Lung (tissue), 12 donors: Measurements from ENCODE around the gene C4orf17. TPM values are rescaled to one million over a fixed set of nuclear protein-coding genes. Genes with fewer than 3 reads are reported as not detected.
"Not testable (repeated sequence)": the region's sequence is repeated elsewhere in the genome, so short reads cannot be mapped to it uniquely, and the experiment has no call there.

Source experiments
- ATAC-seq: fragments of 200-7000 bp; cut with Tn5 transposase; one replicate; pipeline ENCODE4 v1.9.1; 2020; ENCODE audit warnings: moderate number of reproducible peaks; ENCODE audit not compliant: insufficient read depth, low FRiP score
- DNase-seq, 3 donors: peaks; one replicate each; pipeline ENCODE4 v3.0.0-alpha.2; 2013 to 2017
- H3K27ac ChIP-seq, 2 donors: one replicate each; pipeline ENCODE4 v1.5.1; 2013; ENCODE audit warnings: mild to moderate bottlenecking in 2 of 2, moderate library complexity in 2 of 2, control low read depth in 1 of 2, inconsistent platforms in 1 of 2, low read depth in 1 of 2, low read length in 1 of 2
- H3K27me3 ChIP-seq, 3 donors: one replicate each; pipeline ENCODE4 v1.5.1; 2013; ENCODE audit warnings: low read length in 2 of 3; ENCODE audit not compliant: control insufficient read depth in 3 of 3, insufficient read depth in 3 of 3
- H3K36me3 ChIP-seq, 4 donors: one replicate each; pipeline ENCODE4 v1.5.1; 2013; ENCODE audit warnings: low read length in 4 of 4, mild to moderate bottlenecking in 1 of 4, moderate library complexity in 1 of 4; ENCODE audit not compliant: control insufficient read depth in 4 of 4, insufficient read depth in 4 of 4
- H3K4me1 ChIP-seq, 5 donors: one replicate each; pipeline ENCODE4 v1.5.1; 2013; ENCODE audit warnings: low read length in 5 of 5, mild to moderate bottlenecking in 2 of 5, moderate library complexity in 1 of 5; ENCODE audit not compliant: control insufficient read depth in 5 of 5, insufficient read depth in 5 of 5
- H3K4me3 ChIP-seq: one replicate; pipeline ENCODE4 v1.5.1; 2013; ENCODE audit warnings: mild to moderate bottlenecking, control low read depth, moderate library complexity
- H3K9ac ChIP-seq, 2 donors: one replicate each; pipeline ENCODE4 v1.5.1; 2013; ENCODE audit warnings: low read length in 2 of 2, control low read depth in 1 of 2; ENCODE audit not compliant: insufficient read depth in 1 of 2
- H3K9me3 ChIP-seq, 4 donors: one replicate each; pipeline ENCODE4 v1.5.1; 2013; ENCODE audit warnings: low read length in 3 of 4, mild to moderate bottlenecking in 1 of 4, moderate library complexity in 1 of 4; ENCODE audit not compliant: control insufficient read depth in 4 of 4, insufficient read depth in 3 of 4
- WGBS, 2 donors: extraction: QIAGEN DNeasy Blood & Tissue Kit; methylation state at CpG; one replicate each; pipeline ENCODE4 v1.1.7; 2013; 5-methylcytosine and 5-hydroxymethylcytosine counted together
- polyA plus RNA-seq, 2 donors: library from polyadenylated mRNA; stranded (reverse); fragments of 200-250 nt; gene quantifications; one replicate each; pipeline ENCODE4 v1.2.1, GENCODE V29; 2013
- total RNA-seq, 2 donors: library from RNA; depleted of rRNA in 1 of 2; stranded (reverse); fragments of >200 nt in 1 of 2; gene quantifications; one replicate each; pipeline ENCODE4 v1.2.1, GENCODE V29; 2014 to 2021
- TF ChIP-seq, protein P1 (sequence below): IDR thresholded peaks from 2 replicates; pipeline ENCODE4 v1.5.1; 2012; ENCODE audit warnings: mild to moderate bottlenecking; ENCODE audit errors: control extremely low read depth, extremely low read depth
- donor health status: control.
- donor health status: control.
- donor health status: Bipolar disorder and iron deficiency.
- donor health status: healthy.
- donor health status: DM: yes; HTN: yes; CAD: no.

Gene C4orf17
- total and polyA plus RNA-seq, 4 donors: not detected

DNA sequence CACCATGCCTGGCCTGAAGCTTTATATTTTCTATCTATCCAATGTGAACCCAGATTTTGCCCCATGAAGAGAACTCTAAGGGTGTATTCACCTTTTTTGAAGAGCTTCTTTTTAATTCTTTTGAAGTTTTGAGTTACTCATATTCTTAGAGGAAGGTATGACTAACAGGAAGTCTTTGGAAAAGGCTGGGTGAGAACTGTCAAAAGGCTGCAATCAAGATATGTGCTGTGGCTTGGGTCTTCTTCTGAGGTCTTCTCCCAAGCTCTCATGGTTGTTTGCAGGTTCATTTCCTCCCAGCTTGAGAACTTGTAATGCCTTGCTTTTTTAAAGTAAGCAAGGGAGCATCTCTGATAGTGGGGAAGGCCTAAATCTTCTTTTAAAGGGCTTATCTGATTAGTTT is 3.1 kb upstream of the C4orf17 start:
- Histone ChIP-seq H3K27me3 (no peaks in the 10 kb centered on the region), H3K4me3 (no peak overlapping the region), H3K4me1 (no peaks in the 10 kb centered on the region), H3K36me3 (no peaks in the 10 kb centered on the region), H3K9me3 (peaks cover 0 to 9% (median 3%) of the 10 kb centered on the region in 4 donors), H3K27ac (no peak overlapping the region), H3K9ac (no peak overlapping the region)
- DNase-seq (no peak), ATAC-seq (no peak)
- TF ChIP-seq, protein P1, sequence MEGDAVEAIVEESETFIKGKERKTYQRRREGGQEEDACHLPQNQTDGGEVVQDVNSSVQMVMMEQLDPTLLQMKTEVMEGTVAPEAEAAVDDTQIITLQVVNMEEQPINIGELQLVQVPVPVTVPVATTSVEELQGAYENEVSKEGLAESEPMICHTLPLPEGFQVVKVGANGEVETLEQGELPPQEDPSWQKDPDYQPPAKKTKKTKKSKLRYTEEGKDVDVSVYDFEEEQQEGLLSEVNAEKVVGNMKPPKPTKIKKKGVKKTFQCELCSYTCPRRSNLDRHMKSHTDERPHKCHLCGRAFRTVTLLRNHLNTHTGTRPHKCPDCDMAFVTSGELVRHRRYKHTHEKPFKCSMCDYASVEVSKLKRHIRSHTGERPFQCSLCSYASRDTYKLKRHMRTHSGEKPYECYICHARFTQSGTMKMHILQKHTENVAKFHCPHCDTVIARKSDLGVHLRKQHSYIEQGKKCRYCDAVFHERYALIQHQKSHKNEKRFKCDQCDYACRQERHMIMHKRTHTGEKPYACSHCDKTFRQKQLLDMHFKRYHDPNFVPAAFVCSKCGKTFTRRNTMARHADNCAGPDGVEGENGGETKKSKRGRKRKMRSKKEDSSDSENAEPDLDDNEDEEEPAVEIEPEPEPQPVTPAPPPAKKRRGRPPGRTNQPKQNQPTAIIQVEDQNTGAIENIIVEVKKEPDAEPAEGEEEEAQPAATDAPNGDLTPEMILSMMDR: no peak

DNA sequence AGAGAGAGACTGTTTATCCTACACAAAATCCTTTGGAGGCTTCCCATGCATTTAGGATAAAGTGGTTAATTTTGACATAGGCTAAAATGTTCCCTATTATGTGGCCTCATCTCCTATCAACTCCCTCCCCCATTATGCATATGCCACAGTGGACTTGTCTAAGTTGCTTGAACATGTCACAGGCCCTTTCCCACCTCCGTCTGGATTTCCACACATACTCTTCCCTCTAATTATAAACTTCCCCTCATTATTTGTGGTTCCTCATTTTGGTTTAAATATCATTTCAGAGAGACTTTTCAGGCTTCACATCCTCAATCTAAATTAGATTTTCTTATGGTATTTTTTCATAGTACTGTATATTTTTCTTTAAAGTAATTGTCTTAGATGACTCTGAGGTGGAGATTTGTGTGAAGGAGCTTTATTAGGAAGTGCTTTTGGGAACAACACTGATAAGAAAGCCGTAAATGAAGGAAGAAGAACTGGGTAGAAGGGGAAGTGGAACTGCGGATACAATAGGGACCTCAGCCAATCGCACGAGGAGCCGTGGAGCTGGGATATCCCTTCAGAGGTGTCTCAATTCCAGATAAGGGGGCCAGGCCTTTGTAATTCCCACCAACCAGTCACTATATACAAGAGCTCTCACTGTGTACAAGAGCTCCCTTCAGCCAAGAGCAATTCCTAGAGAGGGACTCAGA is 7.9 kb downstream of the C4orf17 start:
- no peak overlapping the region for H3K9ac ChIP-seq
- H3K4me1 ChIP-seq: no peaks in the 10 kb centered on the region
- no peaks in the 10 kb centered on the region for H3K36me3 ChIP-seq
- TF ChIP-seq, protein P1: no peak
- H3K4me3 ChIP-seq: no peak overlapping the region
- no peak overlapping the region for H3K27ac ChIP-seq
- ATAC-seq: no peak
- 11 to 42% methylated on average over 6 of the region's 6 CpGs for WGBS, 2 donors
- H3K27me3 ChIP-seq: no peaks in the 10 kb centered on the region
- DNase-seq: no peak
- no peaks in the 10 kb centered on the region for H3K9me3 ChIP-seq

DNA sequence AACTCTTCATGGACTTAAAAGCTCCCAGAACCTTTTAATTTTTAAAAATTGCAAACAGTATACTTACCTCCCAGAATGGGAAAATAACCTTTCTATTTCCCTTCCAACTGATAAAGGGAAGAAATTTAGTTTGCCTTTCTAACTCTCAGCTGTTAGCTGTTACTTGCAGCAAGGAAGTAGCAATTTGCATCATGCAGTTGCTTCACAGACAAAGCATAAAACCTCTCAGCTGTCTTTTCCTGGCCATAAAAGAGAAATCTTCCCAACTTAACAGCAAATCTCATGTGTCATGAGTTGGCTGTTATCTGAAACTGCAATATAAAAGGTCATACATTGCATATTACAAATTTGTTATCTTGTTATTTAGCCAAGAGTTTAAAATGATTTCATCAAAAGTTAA is 18.4 kb downstream of the C4orf17 start:
- no peak overlapping the region for H3K9ac ChIP-seq
- no peaks in the 10 kb centered on the region for H3K9me3 ChIP-seq
- H3K4me3 ChIP-seq: no peak overlapping the region
- H3K27me3 ChIP-seq: no peaks in the 10 kb centered on the region
- DNase-seq (peak in 2 of 3 donors; percentile 73 to 87), ATAC-seq (no peak)
- H3K4me1 ChIP-seq: peaks cover 0 to 20% (median 0%) of the 10 kb centered on the region in 5 donors
- no peaks in the 10 kb centered on the region for H3K36me3 ChIP-seq
- TF ChIP-seq, protein P1: no peak
- no peak overlapping the region for H3K27ac ChIP-seq

DNA sequence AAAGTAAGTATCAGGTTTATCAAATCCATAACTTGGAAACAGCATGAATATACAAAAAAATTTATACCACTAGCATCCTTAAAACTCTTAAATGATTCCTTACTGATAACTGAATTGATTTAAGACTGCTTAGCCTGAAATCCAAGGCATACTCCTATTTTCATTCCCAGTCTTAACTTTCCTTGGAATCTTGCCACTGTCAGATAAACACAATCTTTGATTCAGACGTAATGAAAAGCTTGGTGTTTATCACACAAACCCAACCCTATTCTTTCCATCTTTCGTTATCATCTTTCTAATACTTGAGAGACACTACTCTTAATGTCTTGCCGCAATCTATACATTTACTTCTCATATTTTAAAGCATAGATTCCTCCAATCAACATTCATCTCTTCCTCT is 19.1 kb downstream of the C4orf17 start:
- Histone ChIP-seq H3K4me1 (peaks cover 0 to 20% (median 0%) of the 10 kb centered on the region in 5 donors), H3K27ac (no peak overlapping the region), H3K27me3 (no peaks in the 10 kb centered on the region), H3K9ac (no peak overlapping the region), H3K4me3 (no peak overlapping the region), H3K36me3 (no peaks in the 10 kb centered on the region), H3K9me3 (no peaks in the 10 kb centered on the region)
- TF ChIP-seq, protein P1: no peak
- DNase-seq (peak in 2 of 3 donors; percentile 50 to 64), ATAC-seq (no peak)
- WGBS, 2 donors: 46 to 65% methylated on average over 3 of the region's 3 CpGs

DNA sequence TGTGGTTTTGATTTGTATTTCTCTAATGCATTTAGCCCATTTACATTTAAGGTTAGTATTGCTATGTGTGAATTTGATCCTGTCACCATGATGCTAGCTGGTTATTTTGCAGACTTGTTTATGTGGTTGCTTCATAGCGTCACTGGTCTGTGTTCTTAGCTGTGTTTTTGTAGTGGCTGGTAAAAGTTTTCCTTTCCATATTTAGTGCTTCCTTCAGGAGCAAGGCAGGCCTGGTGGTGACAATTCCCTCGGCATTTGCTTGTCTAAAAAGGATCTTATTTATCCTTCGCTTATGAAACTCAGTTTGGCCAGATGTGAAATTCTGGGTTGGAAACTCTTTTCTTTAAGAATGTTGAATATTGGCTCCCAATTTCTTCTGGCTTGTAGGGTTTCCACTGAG is 23.9 kb downstream of the C4orf17 start:
- H3K36me3 ChIP-seq, H3K4me3 ChIP-seq, H3K9ac ChIP-seq, H3K27me3 ChIP-seq, H3K9me3 ChIP-seq, ATAC-seq, DNase-seq, H3K4me1 ChIP-seq, H3K27ac ChIP-seq: not testable (repeated sequence)
- 80 to 82% methylated on average over 3 of the region's 3 CpGs for WGBS, 2 donors
